ENCODE measurements around the gene ZEB2. TPM values are rescaled to one million over a fixed set of nuclear protein-coding genes. Genes with fewer than 3 reads are reported as not detected.

ZEB2 gene
- polyA plus RNA-seq, 1 donor from 2014 or later: 2.2 TPM

GRCh38 chr2:144462266-144462665 is 57.7 kb downstream of the ZEB2 start:
- H3K4me2 ChIP-seq (ENCODE audit: low read length): no peak overlapping the region
- no peak overlapping the region for H2AFZ ChIP-seq (ENCODE audit: low read depth, low read length)
- no peaks in the 10 kb centered on the region for H3K27me3 ChIP-seq (ENCODE audit: insufficient read depth, low read depth, low read length)
- H3K36me3 ChIP-seq (ENCODE audit: insufficient read depth, low read length): no peaks in the 10 kb centered on the region
- no peaks in the 10 kb centered on the region for H3F3A ChIP-seq (ENCODE audit: insufficient read depth, low read length, poor library complexity, severe bottlenecking)
- no peak overlapping the region for H3K4me3 ChIP-seq (ENCODE audit: low read length)
- no peaks in the 10 kb centered on the region for H4K20me1 ChIP-seq (ENCODE audit: insufficient read depth)
- H3K9me3 ChIP-seq (ENCODE audit: low read length): no peaks in the 10 kb centered on the region
- no peak overlapping the region for H3K27ac ChIP-seq (ENCODE audit: low read length)
- TF ChIP-seq EZH2 (IDR thresholded peaks at IDR 0.05; ENCODE audit: borderline replicate concordance, insufficient read depth, low read length, poor library complexity, severe bottlenecking): no peak
- no peak for TF ChIP-seq CTCF (IDR thresholded peaks at IDR 0.05; ENCODE audit: poor library complexity, severe bottlenecking)
- TF ChIP-seq MXI1 (conservative IDR thresholded peaks at IDR 0.05; ENCODE audit: poor library complexity, severe bottlenecking): no peak
- H3K9me2 ChIP-seq (ENCODE audit: insufficient read depth, low read length): no peaks in the 10 kb centered on the region
- H3K9ac ChIP-seq (ENCODE audit: low read length): no peak overlapping the region
- peaks cover 3% of the 10 kb centered on the region for H3K79me2 ChIP-seq (replicated peaks; ENCODE audit: insufficient read depth, low read length)

DNA sequence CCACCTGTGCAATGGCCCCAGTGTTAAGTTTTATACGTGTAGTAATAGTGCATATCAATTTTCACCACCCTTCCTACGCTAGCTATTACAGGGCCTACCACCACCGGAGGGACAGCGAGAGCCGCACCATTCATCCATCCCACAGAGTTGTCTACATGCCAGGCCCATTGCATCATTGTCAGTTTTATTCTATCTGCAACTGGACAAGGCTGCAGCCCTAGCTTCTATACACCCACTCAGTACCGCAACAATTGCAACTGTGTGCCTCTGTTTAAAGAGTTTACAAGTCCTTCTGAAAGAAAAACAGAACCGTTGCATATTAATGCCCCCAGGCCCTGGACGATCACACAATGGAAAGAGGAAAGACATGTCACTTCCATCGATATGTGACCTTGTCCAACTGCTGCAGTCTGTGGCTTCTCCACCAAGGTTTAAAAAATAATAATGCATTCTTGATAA is 58.6 kb downstream of the ZEB2 start:
- H3K4me3 ChIP-seq (ENCODE audit: low read length): no peak overlapping the region
- H3K9me3 ChIP-seq (ENCODE audit: low read length): no peaks in the 10 kb centered on the region
- no peaks in the 10 kb centered on the region for H4K20me1 ChIP-seq (ENCODE audit: insufficient read depth)
- TF ChIP-seq EZH2 (IDR thresholded peaks at IDR 0.05; ENCODE audit: borderline replicate concordance, insufficient read depth, low read length, poor library complexity, severe bottlenecking) (no peak), SMC3 (conservative IDR thresholded peaks at IDR 0.05; ENCODE audit: poor library complexity) (no peak), EP300 (conservative IDR thresholded peaks at IDR 0.05; ENCODE audit: poor library complexity, severe bottlenecking) (no peak), POLR2AphosphoS5 (IDR thresholded peaks at IDR 0.05) (no peak), TAF1 (IDR thresholded peaks at IDR 0.05; ENCODE audit: low read depth) (no peak), MXI1 (conservative IDR thresholded peaks at IDR 0.05; ENCODE audit: poor library complexity, severe bottlenecking) (no peak), REST (IDR thresholded peaks at IDR 0.05; ENCODE audit: borderline replicate concordance) (no peak), CTCF (IDR thresholded peaks at IDR 0.05; ENCODE audit: poor library complexity, severe bottlenecking) (no peak), RAD21 (conservative IDR thresholded peaks at IDR 0.05) (no peak)
- H3K9me2 ChIP-seq (ENCODE audit: insufficient read depth, low read length): no peaks in the 10 kb centered on the region
- H3K27ac ChIP-seq (ENCODE audit: low read length): no peak overlapping the region
- H3F3A ChIP-seq (ENCODE audit: insufficient read depth, low read length, poor library complexity, severe bottlenecking): no peaks in the 10 kb centered on the region
- no peak overlapping the region for H3K4me2 ChIP-seq (ENCODE audit: low read length)
- no peak overlapping the region for H2AFZ ChIP-seq (ENCODE audit: low read depth, low read length)
- no peaks in the 10 kb centered on the region for H3K27me3 ChIP-seq (ENCODE audit: insufficient read depth, low read depth, low read length)
- H3K36me3 ChIP-seq (ENCODE audit: insufficient read depth, low read length): no peaks in the 10 kb centered on the region
- peaks cover 3% of the 10 kb centered on the region for H3K79me2 ChIP-seq (replicated peaks; ENCODE audit: insufficient read depth, low read length)
- no peak overlapping the region for H3K9ac ChIP-seq (ENCODE audit: low read length)
